CD4-positive, alpha-beta T cell treated with Interleukin-4 for 1 hour (primary cell): ENCODE results near the gene FAM227B.
"Not testable (repeated sequence)": the region's sequence is repeated elsewhere in the genome, so short reads cannot be mapped to it uniquely, and the experiment has no call there.

Experiments used
- DNase-seq, 2 donors: peaks; one replicate each; pipeline ENCODE4 v3.0.0-alpha.2; 2020 to 2022

The FAM227B gene

GRCh38 chr15:49606594-49606993 is 14.0 kb downstream of the FAM227B start:
- no peak for DNase-seq

GRCh38 chr15:49605588-49605987 is 15.0 kb downstream of the FAM227B start:
- DNase-seq = no peak

- DNase-seq = no peak
Observed at GRCh38 chr15:49604625-49605409, 15.8 kb downstream of the FAM227B start.

GRCh38 chr15:49592829-49593316 is 27.7 kb downstream of the FAM227B start:
- DNase-seq = not testable (repeated sequence)

- DNase-seq = peak in 1 of 2 donors; percentile 1
Observed at GRCh38 chr15:49589030-49589429, 31.6 kb downstream of the FAM227B start.

- DNase-seq = no peak
Observed at GRCh38 chr15:49573421-49573820, 47.2 kb downstream of the FAM227B start.

- DNase-seq = no peak
Observed at GRCh38 chr15:49570672-49571071, 49.9 kb downstream of the FAM227B start.

GRCh38 chr15:49570174-49570573 is 50.4 kb downstream of the FAM227B start:
- no peak for DNase-seq

GRCh38 chr15:49560045-49560444 is 60.6 kb downstream of the FAM227B start:
- DNase-seq = no peak

GRCh38 chr15:49558929-49559328 is 61.7 kb downstream of the FAM227B start:
- no peak for DNase-seq

- DNase-seq = no peak
Observed at GRCh38 chr15:49556437-49556836, 64.2 kb downstream of the FAM227B start.

- DNase-seq = not testable (repeated sequence)
Observed at GRCh38 chr15:49550342-49550741, 70.3 kb downstream of the FAM227B start.

GRCh38 chr15:49538520-49538919 is 82.1 kb downstream of the FAM227B start:
- DNase-seq = no peak

GRCh38 chr15:49530092-49530491 is 90.5 kb downstream of the FAM227B start:
- DNase-seq = no peak

GRCh38 chr15:49528289-49528688 is 92.3 kb downstream of the FAM227B start:
- no peak for DNase-seq

GRCh38 chr15:49521802-49522201 is 98.8 kb downstream of the FAM227B start:
- DNase-seq = no peak

GRCh38 chr15:49512739-49513138 is 107.9 kb downstream of the FAM227B start:
- DNase-seq = not testable (repeated sequence)

- no peak for DNase-seq
Observed at GRCh38 chr15:49507261-49507660, 113.4 kb downstream of the FAM227B start.

- no peak for DNase-seq
Observed at GRCh38 chr15:49506341-49506740, 114.3 kb downstream of the FAM227B start.

GRCh38 chr15:49501586-49501985 is 119.0 kb downstream of the FAM227B start:
- DNase-seq = no peak

GRCh38 chr15:49495993-49496753 is 124.4 kb downstream of the FAM227B start:
- no peak for DNase-seq

- no peak for DNase-seq
Observed at GRCh38 chr15:49494842-49495241, 125.8 kb downstream of the FAM227B start.

- DNase-seq = no peak
Observed at GRCh38 chr15:49492830-49493229, 127.8 kb downstream of the FAM227B start.

- no peak for DNase-seq
Observed at GRCh38 chr15:49492151-49492550, 128.5 kb downstream of the FAM227B start.
